WI38 (cell line): Measurements from ENCODE around the gene GGCX.

Experiments used
- H3K4me3 ChIP-seq: 2 replicates; pipeline ENCODE4 v1.5.1; 2011; ENCODE audit warnings: low read depth, mild to moderate bottlenecking, control low read depth, low read length
- TF ChIP-seq, protein P1 (sequence below): IDR thresholded peaks from 2 replicates; pipeline ENCODE4 v1.5.1; 2012; ENCODE audit warnings: low read depth, mild to moderate bottlenecking, control low read depth, low read length

The GGCX gene

DNA sequence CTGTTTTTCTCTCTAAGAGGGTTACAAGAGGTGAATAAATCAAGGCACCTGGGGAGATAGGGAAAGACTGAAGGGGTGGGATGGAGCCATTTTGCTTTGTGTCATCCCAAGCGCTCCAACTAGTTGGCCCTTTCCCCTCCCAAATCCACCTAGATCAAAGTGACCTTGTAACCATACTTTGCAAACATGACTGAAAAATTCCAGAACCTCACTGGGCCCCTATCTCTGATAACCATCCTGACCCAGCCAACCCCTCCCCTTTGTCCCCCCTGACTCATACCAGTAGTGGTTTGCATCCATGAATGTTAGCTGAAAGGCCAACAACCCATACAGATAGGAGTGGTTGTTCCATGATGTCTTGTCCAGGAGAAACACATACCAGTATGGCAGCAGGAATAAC, 3.1 kb downstream of the GGCX start:
- TF ChIP-seq, protein P1, sequence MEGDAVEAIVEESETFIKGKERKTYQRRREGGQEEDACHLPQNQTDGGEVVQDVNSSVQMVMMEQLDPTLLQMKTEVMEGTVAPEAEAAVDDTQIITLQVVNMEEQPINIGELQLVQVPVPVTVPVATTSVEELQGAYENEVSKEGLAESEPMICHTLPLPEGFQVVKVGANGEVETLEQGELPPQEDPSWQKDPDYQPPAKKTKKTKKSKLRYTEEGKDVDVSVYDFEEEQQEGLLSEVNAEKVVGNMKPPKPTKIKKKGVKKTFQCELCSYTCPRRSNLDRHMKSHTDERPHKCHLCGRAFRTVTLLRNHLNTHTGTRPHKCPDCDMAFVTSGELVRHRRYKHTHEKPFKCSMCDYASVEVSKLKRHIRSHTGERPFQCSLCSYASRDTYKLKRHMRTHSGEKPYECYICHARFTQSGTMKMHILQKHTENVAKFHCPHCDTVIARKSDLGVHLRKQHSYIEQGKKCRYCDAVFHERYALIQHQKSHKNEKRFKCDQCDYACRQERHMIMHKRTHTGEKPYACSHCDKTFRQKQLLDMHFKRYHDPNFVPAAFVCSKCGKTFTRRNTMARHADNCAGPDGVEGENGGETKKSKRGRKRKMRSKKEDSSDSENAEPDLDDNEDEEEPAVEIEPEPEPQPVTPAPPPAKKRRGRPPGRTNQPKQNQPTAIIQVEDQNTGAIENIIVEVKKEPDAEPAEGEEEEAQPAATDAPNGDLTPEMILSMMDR = no peak

DNA sequence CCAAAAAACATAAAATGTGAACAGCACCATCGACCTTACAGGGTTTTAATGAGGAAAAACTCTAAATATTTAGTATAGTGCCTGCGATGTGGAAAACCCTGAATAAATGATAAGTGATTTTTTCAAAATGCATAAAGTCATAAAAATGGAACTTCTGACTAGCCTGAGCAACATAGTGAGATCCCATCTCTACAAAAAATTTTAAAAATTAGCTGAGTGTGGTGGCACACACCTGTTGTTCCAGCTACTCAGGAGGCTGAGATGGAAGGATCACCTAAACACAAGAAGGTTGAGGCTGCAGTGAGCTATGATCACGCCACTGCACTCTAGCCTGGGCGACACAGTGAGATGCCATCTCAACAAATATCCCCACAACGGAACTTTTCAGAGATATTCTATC, 4.2 kb downstream of the GGCX start:
- H3K4me3 ChIP-seq = no peak overlapping the region
- TF ChIP-seq, protein P1 = no peak

More for the DNA sequence above, 3.1 kb downstream of the GGCX start:
- H3K4me3 ChIP-seq = no peak overlapping the region

DNA sequence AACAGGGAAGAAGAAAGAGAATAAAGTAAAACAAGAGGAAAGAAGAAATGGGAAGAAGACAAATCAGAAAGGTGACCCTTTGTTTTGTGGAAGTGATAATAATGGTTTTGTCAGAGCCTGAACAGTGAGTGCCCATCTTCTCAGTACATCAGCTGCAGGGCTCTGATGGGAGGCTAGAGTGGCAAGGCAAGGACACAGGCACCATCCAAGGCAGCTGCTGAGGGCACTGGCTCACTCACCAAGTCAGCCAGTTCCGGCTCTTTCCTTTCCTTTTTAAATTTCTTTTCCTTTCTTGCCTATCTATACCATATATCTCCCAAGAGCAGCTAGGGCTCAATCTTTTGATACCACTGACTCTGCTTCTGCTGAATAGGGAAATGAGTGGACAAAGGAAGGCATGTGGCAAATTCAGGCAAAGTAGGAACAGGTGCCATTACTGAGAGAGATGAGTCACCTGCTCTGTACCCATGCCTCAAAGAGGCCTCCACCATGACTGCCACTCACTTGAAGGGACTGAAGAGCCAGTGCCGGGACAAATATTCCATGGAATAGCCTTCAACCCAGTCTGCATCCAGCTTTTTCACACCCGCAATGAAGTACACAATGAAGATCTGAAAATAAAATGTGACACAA, 6.2 kb downstream of the GGCX start:
- TF ChIP-seq, protein P1 = no peak
- H3K4me3 ChIP-seq = no peak overlapping the region

DNA sequence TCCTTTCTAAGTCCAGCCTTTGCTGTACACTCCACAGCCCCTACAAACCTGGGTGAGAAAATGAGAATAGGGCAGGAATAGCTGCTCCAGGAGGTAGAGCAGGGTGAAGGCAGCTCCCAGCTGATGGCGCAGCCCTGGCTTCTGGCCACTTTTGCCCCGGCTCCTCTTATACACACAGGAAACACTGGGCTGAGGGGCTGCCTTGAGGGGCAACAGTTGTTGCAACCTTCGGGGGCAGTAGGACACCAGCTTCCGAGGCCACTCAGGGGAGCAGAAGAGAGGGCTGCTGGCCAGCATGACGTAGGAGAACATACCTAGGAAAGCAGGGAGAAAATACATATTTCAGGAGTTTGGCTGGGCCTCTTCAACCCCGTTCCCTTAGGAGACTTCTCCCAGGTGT, 8.1 kb downstream of the GGCX start:
- H3K4me3 ChIP-seq = no peak overlapping the region
- TF ChIP-seq, protein P1 = no peak

DNA sequence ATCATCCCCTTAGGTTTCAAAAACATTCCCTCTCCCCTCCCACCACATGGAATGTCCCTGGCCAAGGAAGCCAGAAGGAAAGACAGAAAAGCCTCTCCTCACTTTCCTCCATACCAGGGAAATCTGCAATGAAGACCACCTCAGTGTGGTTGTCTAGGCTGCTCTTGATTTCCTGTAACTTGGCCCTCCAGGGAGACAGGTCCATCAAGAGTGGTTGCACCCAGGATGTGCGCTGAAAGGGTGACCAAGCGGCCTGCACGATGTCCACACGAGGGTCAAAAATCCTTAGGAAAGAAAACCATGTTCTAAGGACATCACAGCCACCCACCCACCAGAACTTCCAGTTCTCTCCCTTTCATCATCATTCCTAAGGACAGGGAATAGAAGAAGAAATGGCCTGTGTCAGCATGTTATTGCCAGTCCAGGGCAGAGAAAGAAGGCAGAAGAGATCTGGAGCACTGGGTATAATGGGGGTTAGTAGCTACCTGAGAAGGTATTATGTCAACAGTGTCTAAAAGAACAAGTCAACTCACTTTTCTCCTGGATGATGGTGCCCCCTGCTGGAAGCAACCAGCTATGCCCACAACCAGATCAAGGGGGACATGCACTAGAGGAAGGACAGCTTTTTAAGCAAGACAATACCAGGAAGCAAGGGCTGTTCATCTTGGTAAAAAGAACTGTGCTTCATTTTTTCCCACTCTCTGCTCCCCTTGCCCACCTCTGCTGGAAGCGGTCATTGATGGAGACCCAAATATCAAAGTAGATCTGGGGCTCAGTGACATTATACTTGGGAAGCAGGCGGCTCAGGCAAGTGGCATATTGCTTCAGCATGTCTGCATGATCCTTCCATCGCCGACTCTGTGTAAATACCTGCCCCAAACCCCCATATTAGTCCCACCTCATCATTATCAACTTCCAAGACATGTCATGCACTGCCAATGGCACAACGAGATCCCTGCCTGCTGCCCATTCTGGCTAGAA, 9.3 kb downstream of the GGCX start:
- TF ChIP-seq, protein P1 = peak; percentile 87

DNA sequence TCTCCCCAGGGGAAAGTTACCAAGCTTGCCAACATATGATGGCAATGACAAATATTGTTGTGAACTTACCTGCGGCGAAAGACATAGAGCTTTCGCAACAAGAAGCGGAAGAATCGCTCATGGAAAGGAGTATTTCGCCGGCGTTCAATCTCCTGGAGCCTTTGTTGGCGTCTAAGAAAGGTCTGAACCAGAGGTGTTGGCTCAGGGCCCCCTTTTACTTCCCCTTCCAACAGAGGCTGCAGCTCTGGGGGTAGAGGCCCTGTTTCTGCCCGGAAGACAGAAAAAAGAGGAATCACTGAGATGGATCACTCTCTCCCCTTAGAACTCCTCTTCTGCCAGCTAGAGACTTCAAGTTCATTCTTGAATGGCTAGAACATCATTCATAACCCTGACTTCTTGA, 10.8 kb downstream of the GGCX start:
- H3K4me3 ChIP-seq = no peak overlapping the region
- TF ChIP-seq, protein P1 = no peak

More for the DNA sequence above, 9.3 kb downstream of the GGCX start:
- H3K4me3 ChIP-seq = no peak overlapping the region

DNA sequence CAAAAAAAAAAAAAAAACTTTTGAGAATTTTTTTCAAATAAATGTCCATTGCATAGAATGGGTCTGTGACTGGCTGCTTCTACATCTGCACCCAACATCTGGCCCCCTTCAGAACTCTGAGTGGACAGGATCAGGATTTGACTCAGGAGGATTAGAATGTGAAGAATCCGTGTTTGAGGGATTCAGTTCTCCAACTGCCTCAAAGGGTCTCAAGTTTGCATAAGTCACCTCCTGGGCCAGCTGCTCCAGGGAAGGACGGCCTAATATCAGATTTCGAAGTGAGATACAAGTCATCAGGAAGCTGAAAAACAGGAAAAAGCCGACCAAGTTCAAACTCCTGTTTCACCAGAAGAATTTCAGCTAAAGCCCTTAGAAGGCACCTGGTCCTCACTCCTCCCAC, 11.5 kb downstream of the GGCX start:
- TF ChIP-seq, protein P1 = no peak

More for the DNA sequence above, 11.5 kb downstream of the GGCX start:
- H3K4me3 ChIP-seq = no peak overlapping the region
